ENCODE measurements around the gene SERHL2. TPM values are rescaled to one million over a fixed set of nuclear protein-coding genes. Genes with fewer than 3 reads are reported as not detected.
A peak's percentile ranks its signal among the peaks of the same experiment; 100 is the strongest.

Gene SERHL2
- total RNA-seq, 2 donors from 2014 or later, result 2.4 to 3.9 TPM

DNA sequence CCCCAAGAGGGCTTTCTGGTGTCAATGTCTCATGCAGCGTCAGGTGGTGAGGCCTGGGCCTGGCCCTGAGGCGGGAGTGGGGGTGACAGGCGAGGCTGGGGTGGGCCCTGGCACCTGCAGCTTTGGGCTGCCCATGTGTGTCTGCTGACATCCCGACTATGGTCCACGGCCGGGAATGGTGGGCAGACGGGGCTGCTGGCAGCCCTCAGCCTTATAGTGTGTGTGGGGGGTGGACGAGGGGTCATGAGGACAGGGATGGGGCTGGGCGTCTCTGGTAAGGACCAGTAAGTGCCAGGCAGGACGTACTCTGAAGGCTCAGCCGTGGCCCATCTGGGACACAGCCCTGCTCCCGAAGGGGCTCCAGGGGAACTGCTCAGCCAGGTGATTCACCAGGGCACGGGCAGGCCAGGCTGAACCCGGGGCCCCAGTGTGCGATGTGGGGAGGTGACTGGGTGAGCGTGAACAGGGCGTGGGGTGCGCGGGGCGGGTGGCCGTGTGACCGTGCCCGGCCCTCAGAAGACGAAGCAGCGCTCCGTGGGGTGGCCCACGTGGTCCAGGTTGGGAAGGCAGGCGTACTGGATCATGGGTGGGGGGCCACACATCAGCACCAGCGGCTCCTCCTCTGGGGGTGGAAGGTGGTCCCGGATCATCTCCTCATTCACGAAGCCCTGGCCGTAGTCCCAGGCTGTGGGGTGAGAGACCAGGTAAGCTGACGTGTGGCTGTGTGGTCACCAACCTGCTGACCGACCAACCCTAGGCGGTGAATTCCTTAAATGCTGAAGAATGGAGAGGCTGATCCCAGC is 65.7 kb downstream of the SERHL2 start:
- Histone ChIP-seq H3K9me3 (no peaks in the 10 kb centered on the region), H3K27ac (peak overlapping the region in 1 of 2 donors; percentile 26), H3K4me3 (no peak overlapping the region), H3K27me3 (no peaks in the 10 kb centered on the region), H3K4me1 (peaks cover 0 to 50% of the 10 kb centered on the region in 2 donors), H3K36me3 (peaks cover 38% of the 10 kb centered on the region)
- TF ChIP-seq CTCF (IDR thresholded peaks at IDR 0.05), result no peak
- no peak for DNase-seq (ENCODE audit: low spot score)

DNA sequence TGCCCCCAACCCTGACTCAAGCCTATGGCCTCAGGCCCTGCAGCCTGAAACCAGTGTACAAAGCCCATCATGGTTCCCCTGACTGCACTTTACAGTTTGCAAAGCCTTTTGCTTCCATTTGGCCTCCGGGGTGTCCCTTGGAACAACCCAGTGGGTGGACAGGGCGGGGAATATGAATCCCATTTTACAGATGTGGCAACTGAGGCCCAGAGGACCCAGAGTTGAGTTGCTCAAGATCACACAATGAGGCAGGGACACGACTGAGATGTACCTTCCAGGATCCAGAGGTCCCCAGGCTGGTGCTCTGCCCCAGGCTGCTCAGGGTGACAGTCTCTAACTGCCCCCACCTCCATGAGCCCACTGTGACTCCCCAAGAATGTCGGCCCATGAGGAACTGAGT is 66.3 kb downstream of the SERHL2 start:
- peaks cover 44% of the 10 kb centered on the region for H3K36me3 ChIP-seq
- DNase-seq (ENCODE audit: low spot score), result no peak
- no peak for TF ChIP-seq CTCF (IDR thresholded peaks at IDR 0.05)
- H3K4me1 ChIP-seq, result peaks cover 0 to 53% of the 10 kb centered on the region in 2 donors
- no peaks in the 10 kb centered on the region for H3K27me3 ChIP-seq
- peak overlapping the region in 1 of 2 donors; percentile 63 for H3K27ac ChIP-seq
- H3K9me3 ChIP-seq, result no peaks in the 10 kb centered on the region
- no peak overlapping the region for H3K4me3 ChIP-seq

DNA sequence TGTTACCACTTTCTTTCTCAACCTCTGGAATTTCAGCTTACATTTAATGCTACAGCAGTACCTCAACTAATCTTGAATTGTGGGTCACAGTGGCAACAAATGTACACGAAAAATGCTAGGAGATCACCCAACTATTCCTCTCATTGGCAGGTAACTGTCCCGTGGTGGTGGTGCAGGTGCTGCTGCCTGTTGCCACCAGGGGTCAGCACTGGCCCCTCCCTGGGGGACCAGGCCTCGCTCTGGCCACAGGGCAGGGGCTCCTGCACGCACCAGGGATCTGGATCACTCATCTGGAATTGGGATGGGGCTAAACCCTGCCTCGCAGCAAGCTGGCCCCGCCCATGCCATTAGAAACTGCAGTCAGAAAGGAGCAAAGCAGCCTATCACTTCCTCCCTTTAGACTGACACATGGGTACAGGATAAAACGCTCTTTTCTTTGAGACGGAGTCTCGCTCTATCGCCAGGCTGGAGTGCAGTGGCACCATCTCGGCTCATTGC is 67.8 kb downstream of the SERHL2 start:
- Histone ChIP-seq H3K9me3 (no peaks in the 10 kb centered on the region), H3K4me1 (peaks cover 0 to 41% of the 10 kb centered on the region in 2 donors), H3K36me3 (peaks cover 58% of the 10 kb centered on the region), H3K27ac (peak overlapping the region; percentile 37 to 63), H3K27me3 (no peaks in the 10 kb centered on the region), H3K4me3 (no peak overlapping the region)
- TF ChIP-seq CTCF (IDR thresholded peaks at IDR 0.05), result peak; percentile 73 to 92
- peak; percentile 76 for DNase-seq (ENCODE audit: low spot score)

- peaks cover 65% of the 10 kb centered on the region for H3K36me3 ChIP-seq
- peaks cover 0 to 39% of the 10 kb centered on the region in 2 donors for H3K4me1 ChIP-seq
- H3K9me3 ChIP-seq, result no peaks in the 10 kb centered on the region
- TF ChIP-seq CTCF (IDR thresholded peaks at IDR 0.05), result no peak
- DNase-seq (ENCODE audit: low spot score), result no peak
- H3K27me3 ChIP-seq, result no peaks in the 10 kb centered on the region
- no peak overlapping the region for H3K4me3 ChIP-seq
- H3K27ac ChIP-seq, result peak overlapping the region; percentile 37 to 63
These were observed 68.4 kb downstream of the SERHL2 start for GRCh38 chr22:42622061-42622710.

DNA sequence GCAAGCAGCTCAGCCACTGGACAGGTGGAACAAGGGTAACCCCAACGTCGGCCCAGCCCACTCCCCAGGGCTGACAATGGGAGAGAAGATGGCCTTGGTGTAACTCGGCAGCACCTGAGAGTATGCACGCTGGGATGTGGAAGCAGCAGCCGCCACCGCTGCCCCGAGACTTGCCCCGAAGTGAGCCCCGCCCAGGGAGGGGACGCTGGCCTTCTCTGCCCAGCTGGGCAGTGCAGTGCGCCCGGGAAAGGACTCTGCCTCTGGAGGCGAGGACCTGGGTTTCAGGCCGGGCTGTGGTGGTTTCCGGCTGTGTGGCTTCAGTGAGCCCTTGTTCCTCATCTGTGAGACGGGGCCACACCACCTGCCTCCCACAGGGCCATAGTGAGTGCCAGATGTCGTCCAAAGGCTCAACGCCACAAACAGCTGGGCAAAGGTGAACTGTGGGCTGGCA is 69.6 kb downstream of the SERHL2 start:
- peaks cover 76% of the 10 kb centered on the region for H3K36me3 ChIP-seq
- H3K4me3 ChIP-seq, result no peak overlapping the region
- H3K4me1 ChIP-seq, result peaks cover 0 to 33% of the 10 kb centered on the region in 2 donors
- DNase-seq (ENCODE audit: low spot score), result no peak
- H3K9me3 ChIP-seq, result no peaks in the 10 kb centered on the region
- peak overlapping the region; percentile 35 to 50 for H3K27ac ChIP-seq
- no peaks in the 10 kb centered on the region for H3K27me3 ChIP-seq
- no peak for TF ChIP-seq CTCF (IDR thresholded peaks at IDR 0.05)

Other genes with a start within 250 kb of the SERHL2 start
- 1 to 10 TPM in 1 of 2 donors, under 1 TPM in 1; 0.74 to 3.5 TPM for gene NFAM1, start 121.6 kb upstream of the SERHL2 start, total RNA-seq
- 10 to 100 TPM; 12.9 to 19.4 TPM for gene RRP7A, start 34.2 kb upstream of the SERHL2 start, total RNA-seq
- 10 to 100 TPM; 20.2 to 29.5 TPM for gene POLDIP3, start 60.9 kb downstream of the SERHL2 start, total RNA-seq
- gene ATP5MGL, start 86.6 kb downstream of the SERHL2 start, total RNA-seq, result not detected
- 100 to 1,000 TPM; 265 to 288 TPM for gene CYB5R3, start 95.4 kb downstream of the SERHL2 start, total RNA-seq
- gene A4GALT, start 166.9 kb downstream of the SERHL2 start, total RNA-seq, result 10 to 100 TPM; 40.8 to 78.6 TPM